Skeletal muscle tissue (tissue), 4 donors: ENCODE results near the gene EPHA6. TPM values are rescaled to one million over a fixed set of nuclear protein-coding genes. Genes with fewer than 3 reads are reported as not detected.
"Not testable (repeated sequence)": the region's sequence is repeated elsewhere in the genome, so short reads cannot be mapped to it uniquely, and the experiment has no call there.

Experiments
- H3K27ac ChIP-seq: one replicate; pipeline ENCODE4 v1.7.0; 2013; ENCODE audit warnings: mild to moderate bottlenecking, low read depth, low read length, inconsistent platforms
- H3K27me3 ChIP-seq, 3 donors: one replicate each; pipeline ENCODE4 v1.7.0; 2013; ENCODE audit warnings: low read length in 3 of 3; ENCODE audit not compliant: control insufficient read depth in 3 of 3, insufficient read depth in 3 of 3
- H3K36me3 ChIP-seq, 3 donors: one replicate each; pipeline ENCODE4 v1.7.0; 2013; ENCODE audit warnings: low read length in 3 of 3; ENCODE audit not compliant: control insufficient read depth in 3 of 3, insufficient read depth in 3 of 3
- H3K4me1 ChIP-seq, 3 donors: one replicate each; pipeline ENCODE4 v1.7.0; 2013; ENCODE audit warnings: low read length in 3 of 3, mild to moderate bottlenecking in 3 of 3; ENCODE audit not compliant: control insufficient read depth in 3 of 3, insufficient read depth in 3 of 3
- H3K4me3 ChIP-seq, 3 donors: one replicate each; pipeline ENCODE4 v1.7.0; 2013; ENCODE audit warnings: low read length in 3 of 3
- H3K9ac ChIP-seq, 3 donors: one replicate each; pipeline ENCODE4 v1.7.0; 2013; ENCODE audit warnings: low read length in 3 of 3, mild to moderate bottlenecking in 3 of 3, moderate library complexity in 2 of 3, low read depth in 1 of 3
- H3K9me3 ChIP-seq, 3 donors: one replicate each; pipeline ENCODE4 v1.7.0; 2013; ENCODE audit warnings: low read length in 3 of 3; ENCODE audit not compliant: control insufficient read depth in 3 of 3
- total RNA-seq: library from RNA; depleted of rRNA; stranded (reverse); fragments of >200 nt; gene quantifications from one replicate; pipeline ENCODE4 v1.2.3, GENCODE V29; 2014
- donor health status: Osteomylitis.

The EPHA6 gene
- total RNA-seq, 1 donor from 2014 or later, result 0.52 TPM

DNA sequence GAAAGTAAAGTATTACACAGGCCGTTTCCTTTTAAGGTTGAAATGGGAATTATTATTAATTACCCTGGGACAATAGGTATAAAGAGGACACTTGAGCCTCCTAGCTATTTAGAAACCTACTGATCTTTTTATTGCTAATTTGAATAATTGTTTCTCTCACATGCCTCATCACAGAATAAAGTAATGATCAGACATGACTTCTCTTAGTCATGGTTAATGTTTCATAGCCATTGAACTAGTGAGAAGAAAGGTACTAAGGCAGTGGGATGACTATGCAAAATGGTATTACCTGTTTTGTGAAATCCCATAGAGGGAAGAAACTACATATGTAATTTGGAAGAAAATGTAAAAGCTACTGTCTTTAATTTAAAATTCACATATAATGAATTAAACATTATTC, 85.6 kb downstream of the EPHA6 start:
- H3K36me3 ChIP-seq, result no peaks in the 10 kb centered on the region
- no peak overlapping the region for H3K9ac ChIP-seq

GRCh38 chr3:96900566-96900965, 86.2 kb downstream of the EPHA6 start:
- no peaks in the 10 kb centered on the region for H3K27me3 ChIP-seq
- H3K4me3 ChIP-seq, result no peak overlapping the region
- H3K36me3 ChIP-seq, result no peaks in the 10 kb centered on the region
- no peak overlapping the region for H3K27ac ChIP-seq
- no peaks in the 10 kb centered on the region for H3K9me3 ChIP-seq
- no peaks in the 10 kb centered on the region for H3K4me1 ChIP-seq
- H3K9ac ChIP-seq, result no peak overlapping the region

More for the DNA sequence above, 85.6 kb downstream of the EPHA6 start:
- H3K27ac ChIP-seq, result no peak overlapping the region
- H3K4me1 ChIP-seq, result no peaks in the 10 kb centered on the region
- H3K9me3 ChIP-seq, result no peaks in the 10 kb centered on the region
- no peak overlapping the region for H3K4me3 ChIP-seq
- no peaks in the 10 kb centered on the region for H3K27me3 ChIP-seq

DNA sequence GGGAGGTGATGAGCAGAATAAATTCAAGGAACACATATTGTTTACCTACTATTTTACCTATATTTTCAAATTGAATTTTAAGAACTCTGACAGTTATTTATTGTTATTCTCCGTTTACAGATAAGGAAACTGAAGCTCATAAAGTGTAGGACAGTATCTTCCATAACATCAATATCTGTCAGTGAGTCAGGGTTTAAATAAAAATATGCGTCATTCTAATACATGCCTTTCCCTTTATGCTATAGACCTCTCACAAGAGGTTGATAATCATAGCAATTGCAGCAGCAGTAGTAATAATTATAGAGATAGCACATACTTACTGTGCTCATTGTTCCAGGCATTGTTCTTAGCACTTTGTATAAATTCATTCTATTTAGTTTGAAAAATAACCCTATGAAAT, 101.1 kb downstream of the EPHA6 start:
- Histone ChIP-seq H3K9me3 (no peaks in the 10 kb centered on the region), H3K4me3 (no peak overlapping the region), H3K27ac (no peak overlapping the region), H3K9ac (no peak overlapping the region), H3K36me3 (no peaks in the 10 kb centered on the region), H3K4me1 (no peaks in the 10 kb centered on the region), H3K27me3 (no peaks in the 10 kb centered on the region)

DNA sequence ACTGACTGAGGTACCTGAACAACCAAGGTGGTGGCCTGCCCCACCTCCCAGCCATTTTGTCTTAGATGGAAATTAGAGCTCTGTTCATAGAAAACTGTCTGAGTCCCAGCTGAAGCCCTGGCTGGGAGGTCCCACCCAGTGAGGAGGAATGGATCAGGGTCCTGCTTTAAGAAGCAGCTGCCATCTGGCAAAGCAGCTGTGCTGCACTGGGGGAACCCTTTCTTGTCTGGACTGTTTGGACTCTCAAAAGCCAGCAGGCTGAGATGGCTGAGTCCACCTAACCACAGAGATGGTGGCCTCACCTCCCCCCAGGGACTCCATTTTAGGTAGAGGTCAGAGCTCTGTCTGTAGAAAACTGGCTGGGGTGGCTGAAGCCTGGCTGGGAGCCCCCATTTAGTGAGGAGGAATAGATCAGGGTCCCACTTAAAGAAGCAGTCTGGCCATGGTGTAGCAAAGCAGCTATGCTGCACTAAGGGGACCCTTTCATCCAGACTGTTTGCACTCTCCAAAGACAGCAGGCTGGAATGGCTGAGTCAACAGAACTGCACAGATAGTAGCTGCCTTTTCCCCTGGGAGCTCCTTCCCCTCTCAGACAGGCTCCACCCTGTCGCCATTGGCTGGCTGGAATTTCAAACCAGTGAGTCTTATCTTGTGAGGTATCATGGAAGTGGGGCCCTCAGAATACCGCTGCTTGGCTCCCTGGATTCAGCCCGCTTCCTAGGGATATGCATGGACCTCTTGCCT, 116.9 kb downstream of the EPHA6 start:
- Histone ChIP-seq H3K9me3 (peaks cover 4 to 15% (median 12%) of the 10 kb centered on the region in 3 donors), H3K27me3 (no peaks in the 10 kb centered on the region), H3K36me3 (no peaks in the 10 kb centered on the region), H3K4me1 (no peaks in the 10 kb centered on the region), H3K4me3 (no peak overlapping the region), H3K9ac (no peak overlapping the region), H3K27ac (no peak overlapping the region)

GRCh38 chr3:96942131-96942530, 127.7 kb downstream of the EPHA6 start:
- not testable (repeated sequence) for H3K27me3 ChIP-seq, H3K4me3 ChIP-seq, H3K9ac ChIP-seq, H3K27ac ChIP-seq, H3K36me3 ChIP-seq, H3K9me3 ChIP-seq, H3K4me1 ChIP-seq

- Histone ChIP-seq H3K4me3 (no peak overlapping the region), H3K36me3 (no peaks in the 10 kb centered on the region), H3K4me1 (no peaks in the 10 kb centered on the region), H3K9me3 (no peaks in the 10 kb centered on the region), H3K9ac (no peak overlapping the region), H3K27me3 (no peaks in the 10 kb centered on the region), H3K27ac (no peak overlapping the region)
These were observed 144.5 kb downstream of the EPHA6 start for GRCh38 chr3:96958856-96959255.

GRCh38 chr3:96959474-96959873, 145.1 kb downstream of the EPHA6 start:
- Histone ChIP-seq H3K27ac (no peak overlapping the region), H3K27me3 (no peaks in the 10 kb centered on the region), H3K4me3 (no peak overlapping the region), H3K4me1 (no peaks in the 10 kb centered on the region), H3K9ac (no peak overlapping the region), H3K9me3 (no peaks in the 10 kb centered on the region), H3K36me3 (no peaks in the 10 kb centered on the region)

DNA sequence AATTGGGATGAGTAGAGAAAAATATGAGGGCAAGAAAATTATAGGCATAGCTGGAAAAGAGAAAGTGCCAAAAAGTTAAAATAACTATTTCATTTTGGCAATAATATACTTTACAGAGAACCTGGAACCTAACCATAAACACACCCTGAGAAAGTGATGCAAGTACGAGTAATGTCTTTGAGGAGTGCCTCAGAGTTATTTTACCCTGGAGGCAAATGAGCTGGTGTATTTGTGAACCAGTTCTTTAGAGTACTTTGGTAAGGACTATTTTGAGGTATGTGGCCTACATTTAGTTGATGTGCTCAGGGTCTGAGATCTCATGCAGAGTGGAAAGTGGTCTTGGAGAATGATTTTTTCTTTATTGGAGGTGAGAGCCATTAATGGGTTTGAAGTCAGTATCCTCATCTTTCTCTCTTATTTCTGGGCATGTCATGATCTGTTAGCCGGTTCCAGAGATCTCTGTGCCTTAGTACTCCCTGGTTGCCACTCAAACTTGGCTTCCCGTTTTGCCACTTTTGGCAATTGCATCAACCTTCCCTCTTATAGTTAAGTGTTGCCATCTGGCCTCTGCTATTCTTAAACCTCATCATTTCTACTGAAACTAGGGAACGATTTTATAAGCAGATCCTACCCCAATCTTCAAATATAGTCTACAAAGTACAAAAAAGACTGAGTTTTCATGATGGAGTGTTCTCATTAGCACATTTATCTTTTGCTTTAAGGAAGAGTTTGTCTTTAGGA, 145.7 kb downstream of the EPHA6 start:
- Histone ChIP-seq H3K27ac (no peak overlapping the region), H3K4me1 (no peaks in the 10 kb centered on the region), H3K27me3 (no peaks in the 10 kb centered on the region), H3K9me3 (no peaks in the 10 kb centered on the region), H3K36me3 (no peaks in the 10 kb centered on the region), H3K4me3 (no peak overlapping the region), H3K9ac (no peak overlapping the region)

- Histone ChIP-seq H3K9me3 (no peaks in the 10 kb centered on the region), H3K36me3 (no peaks in the 10 kb centered on the region), H3K9ac (no peak overlapping the region), H3K4me1 (no peaks in the 10 kb centered on the region), H3K27ac (no peak overlapping the region), H3K27me3 (no peaks in the 10 kb centered on the region), H3K4me3 (no peak overlapping the region)
These were observed 146.4 kb downstream of the EPHA6 start for GRCh38 chr3:96960661-96961330.

DNA sequence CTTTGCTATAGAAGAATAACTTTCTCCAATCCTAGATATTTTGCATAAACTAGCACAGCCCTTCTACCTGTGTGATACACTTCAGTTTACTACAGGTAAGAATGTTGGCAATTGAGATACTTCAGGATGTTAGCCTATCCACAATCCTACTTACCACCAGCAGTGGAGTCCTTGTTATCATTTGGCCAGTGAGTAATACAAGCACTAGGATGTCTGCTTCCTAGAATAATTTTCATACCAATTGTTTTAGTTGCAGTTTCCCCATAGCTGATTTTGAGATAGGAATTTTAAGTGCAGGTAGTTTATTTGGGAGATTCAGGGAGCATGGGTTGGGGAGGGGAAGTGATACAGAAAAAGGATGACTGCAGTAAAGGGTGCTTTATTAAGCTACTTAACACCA, 147.2 kb downstream of the EPHA6 start:
- Histone ChIP-seq H3K4me3 (no peak overlapping the region), H3K36me3 (no peaks in the 10 kb centered on the region), H3K4me1 (no peaks in the 10 kb centered on the region), H3K27ac (no peak overlapping the region), H3K27me3 (no peaks in the 10 kb centered on the region), H3K9me3 (no peaks in the 10 kb centered on the region), H3K9ac (no peak overlapping the region)
